Measurements from ENCODE around the gene CORO2A. TPM values are rescaled to one million over a fixed set of nuclear protein-coding genes. Genes with fewer than 3 reads are reported as not detected.

Gene CORO2A
- total and polyA plus RNA-seq, 2 donors (not counting 3 experiments of a cell fraction or from before 2014, with no cell fraction given): 0.35 to 0.53 TPM

DNA sequence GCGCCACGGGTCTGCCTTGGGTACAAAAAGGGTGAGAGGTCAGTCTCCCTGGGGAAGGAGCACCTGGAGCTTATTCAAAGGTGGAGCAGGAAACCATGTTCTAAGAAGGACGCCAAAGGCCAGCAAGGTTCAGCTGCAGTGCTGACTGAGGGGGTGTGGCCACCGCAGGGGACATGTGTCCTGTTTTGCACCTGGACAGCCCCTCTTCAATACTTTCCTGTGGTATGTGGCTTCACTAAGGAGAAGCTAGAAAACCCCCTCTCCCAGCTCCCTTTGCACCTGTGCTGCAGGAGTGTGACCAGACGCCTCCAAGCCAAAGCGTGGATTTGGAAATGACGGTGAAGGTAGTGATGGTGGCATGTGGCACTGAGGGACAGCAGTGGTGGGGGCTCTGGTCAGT lies 97.0 kb downstream of the CORO2A start:
- dilution Hi-C loops (cut with MboI; ENCODE audit: extremely low pct_ligation_motif_present, low sequenced_read_pairs): no loop called here
- TF ChIP-seq, protein P1, sequence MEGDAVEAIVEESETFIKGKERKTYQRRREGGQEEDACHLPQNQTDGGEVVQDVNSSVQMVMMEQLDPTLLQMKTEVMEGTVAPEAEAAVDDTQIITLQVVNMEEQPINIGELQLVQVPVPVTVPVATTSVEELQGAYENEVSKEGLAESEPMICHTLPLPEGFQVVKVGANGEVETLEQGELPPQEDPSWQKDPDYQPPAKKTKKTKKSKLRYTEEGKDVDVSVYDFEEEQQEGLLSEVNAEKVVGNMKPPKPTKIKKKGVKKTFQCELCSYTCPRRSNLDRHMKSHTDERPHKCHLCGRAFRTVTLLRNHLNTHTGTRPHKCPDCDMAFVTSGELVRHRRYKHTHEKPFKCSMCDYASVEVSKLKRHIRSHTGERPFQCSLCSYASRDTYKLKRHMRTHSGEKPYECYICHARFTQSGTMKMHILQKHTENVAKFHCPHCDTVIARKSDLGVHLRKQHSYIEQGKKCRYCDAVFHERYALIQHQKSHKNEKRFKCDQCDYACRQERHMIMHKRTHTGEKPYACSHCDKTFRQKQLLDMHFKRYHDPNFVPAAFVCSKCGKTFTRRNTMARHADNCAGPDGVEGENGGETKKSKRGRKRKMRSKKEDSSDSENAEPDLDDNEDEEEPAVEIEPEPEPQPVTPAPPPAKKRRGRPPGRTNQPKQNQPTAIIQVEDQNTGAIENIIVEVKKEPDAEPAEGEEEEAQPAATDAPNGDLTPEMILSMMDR (IDR thresholded peaks at IDR 0.05; ENCODE audit: extremely low read depth in 1 of 2, insufficient read depth in 1 of 2, low read depth in 1 of 2, low read length in 2 of 2): no peak
- TF ChIP-seq MYC (IDR thresholded peaks at IDR 0.05; ENCODE audit: low read depth, low read length) (no peak), JUN (IDR thresholded peaks at IDR 0.05; ENCODE audit: borderline replicate concordance, insufficient read depth, insufficient read length, low read depth) (no peak), POLR2AphosphoS5 (IDR thresholded peaks at IDR 0.05; ENCODE audit: insufficient read depth, low read depth, low read length) (no peak), GATA2 (IDR thresholded peaks at IDR 0.05; ENCODE audit: insufficient read depth, insufficient read length, low read depth, low read length) (no peak), EZH2 (IDR thresholded peaks at IDR 0.05; ENCODE audit: borderline replicate concordance, low read depth, low read length, severe bottlenecking) (no peak), POLR2A (IDR thresholded peaks at IDR 0.05; ENCODE audit: low read depth, low read length) (no peak), FOS (IDR thresholded peaks at IDR 0.05; ENCODE audit: borderline replicate concordance, insufficient read depth, low read length) (no peak)
- TF ChIP-seq, protein P2, sequence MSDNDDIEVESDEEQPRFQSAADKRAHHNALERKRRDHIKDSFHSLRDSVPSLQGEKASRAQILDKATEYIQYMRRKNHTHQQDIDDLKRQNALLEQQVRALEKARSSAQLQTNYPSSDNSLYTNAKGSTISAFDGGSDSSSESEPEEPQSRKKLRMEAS (IDR thresholded peaks at IDR 0.05; ENCODE audit: insufficient read depth, insufficient read length): no peak
- intact Hi-C loops (cut with micrococcal nuclease): no loop called here
- Histone ChIP-seq H2AFZ (ENCODE audit: low read depth, low read length) (no peak overlapping the region), H3K27ac (ENCODE audit: insufficient read depth, low read depth, low read length) (no peak overlapping the region), H3K9ac (replicated peaks; ENCODE audit: extremely low read depth, insufficient read depth, low read length) (no peak overlapping the region), H3K9me3 (replicated peaks; ENCODE audit: control insufficient read depth, insufficient read depth, low read length) (no peaks in the 10 kb centered on the region), H3K9me1 (replicated peaks; ENCODE audit: control insufficient read depth, extremely low read depth, insufficient read depth, low read length) (no peaks in the 10 kb centered on the region), H3K4me3 (replicated peaks in 1 of 3; ENCODE audit: insufficient read depth in 1 of 3, low read depth in 1 of 3, low read length in 3 of 3) (no peak overlapping the region), H4K20me1 (replicated peaks; ENCODE audit: control insufficient read depth, extremely low read depth, insufficient read depth, low read length) (no peaks in the 10 kb centered on the region), H3K4me1 (ENCODE audit: control insufficient read depth, extremely low read depth, insufficient read depth, low read length) (no peaks in the 10 kb centered on the region), H3K36me3 (ENCODE audit: control insufficient read depth in 2 of 2, extremely low read depth in 1 of 2, insufficient read depth in 2 of 2, low read length in 2 of 2) (no peaks in the 10 kb centered on the region), H3K27me3 (ENCODE audit: control insufficient read depth in 2 of 2, insufficient read depth in 2 of 2, low read length in 2 of 2) (no peaks in the 10 kb centered on the region), H3K4me2 (ENCODE audit: insufficient read depth, low read length) (no peak overlapping the region), H3K79me2 (ENCODE audit: control insufficient read depth, insufficient read depth, low read length) (no peaks in the 10 kb centered on the region)
- no peak for FAIRE-seq
- POLR2A ChIA-PET: no interaction called here
- no TSS peak for BruUV-seq (replicated peaks)
- DNase-seq (ENCODE audit: low read depth, low spot score): no peak
- CTCF ChIA-PET: no interaction called here
